GM18907 (cell line): ENCODE measurements around the gene KANK3.
A peak's percentile ranks its signal among the peaks of the same experiment; 100 is the strongest.
"Not testable (repeated sequence)": the region's sequence is repeated elsewhere in the genome, so short reads cannot be mapped to it uniquely, and the experiment has no call there.

Experiments used
- ATAC-seq: cut with Tn5 transposase; IDR thresholded peaks from one replicate; pipeline ENCODE4 v1.9.1; 2021; ENCODE audit warnings: mild to moderate bottlenecking, moderate library complexity; ENCODE audit not compliant: unreplicated experiment

Gene KANK3

DNA sequence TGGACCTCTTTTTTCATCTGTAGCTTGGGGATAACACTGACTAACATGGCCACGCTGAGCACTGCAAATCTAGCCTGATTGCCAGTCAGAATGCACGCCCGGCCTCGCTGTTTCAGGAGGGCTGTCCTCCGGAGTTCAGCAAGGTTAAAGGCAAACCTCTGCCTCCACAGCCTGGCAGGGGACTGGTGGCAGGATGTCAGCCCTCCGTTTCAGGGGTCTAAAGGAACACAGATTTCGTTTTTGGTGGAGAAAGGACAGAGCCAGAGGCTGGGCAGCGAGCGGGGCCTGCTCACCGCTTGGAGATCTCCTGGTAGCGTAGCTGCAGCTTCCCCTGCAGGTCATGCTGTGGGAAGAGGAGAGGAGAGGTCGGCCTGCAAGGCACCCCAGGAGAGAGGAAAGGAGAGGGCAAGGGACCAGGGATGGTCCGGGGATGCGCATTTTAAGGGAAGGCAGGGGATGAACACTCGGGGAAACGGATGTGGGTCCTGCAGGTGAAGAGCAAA is 22.4 kb downstream of the KANK3 start:
- peak; percentile 24 for ATAC-seq

DNA sequence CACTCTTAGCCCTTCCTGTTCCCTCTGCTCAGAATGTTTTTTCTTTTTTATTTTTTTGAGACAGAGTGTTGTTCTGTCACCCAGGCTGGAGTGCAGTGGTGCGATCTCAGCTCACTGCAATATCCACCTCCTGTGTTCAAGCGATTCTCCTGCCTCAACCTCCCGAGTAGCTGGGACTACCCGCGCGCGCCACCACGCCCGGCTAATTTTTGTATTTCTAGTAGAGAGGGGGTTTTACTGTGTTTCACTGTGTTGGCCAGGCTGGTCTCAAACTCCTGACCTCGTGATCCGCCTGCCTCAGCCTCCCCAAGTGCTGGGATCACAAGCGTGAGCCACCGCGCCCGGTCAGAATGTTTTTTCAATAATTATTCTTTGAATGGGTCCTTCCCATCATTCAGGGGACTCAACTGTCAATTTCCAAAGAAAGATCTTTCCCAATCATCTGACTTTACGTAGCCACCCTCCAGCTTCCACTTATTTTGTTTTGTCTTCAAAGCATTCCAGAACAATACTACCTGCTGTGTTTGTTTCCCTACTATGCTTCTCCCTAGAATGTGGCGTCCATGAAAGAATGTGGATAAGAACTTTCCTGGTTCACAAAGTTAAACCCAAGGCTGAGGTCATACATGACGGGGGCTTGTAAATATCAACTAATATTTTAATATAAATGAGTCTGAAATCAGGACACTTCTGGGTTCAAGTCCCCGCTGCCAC is 23.1 kb downstream of the KANK3 start:
- ATAC-seq, result no peak

DNA sequence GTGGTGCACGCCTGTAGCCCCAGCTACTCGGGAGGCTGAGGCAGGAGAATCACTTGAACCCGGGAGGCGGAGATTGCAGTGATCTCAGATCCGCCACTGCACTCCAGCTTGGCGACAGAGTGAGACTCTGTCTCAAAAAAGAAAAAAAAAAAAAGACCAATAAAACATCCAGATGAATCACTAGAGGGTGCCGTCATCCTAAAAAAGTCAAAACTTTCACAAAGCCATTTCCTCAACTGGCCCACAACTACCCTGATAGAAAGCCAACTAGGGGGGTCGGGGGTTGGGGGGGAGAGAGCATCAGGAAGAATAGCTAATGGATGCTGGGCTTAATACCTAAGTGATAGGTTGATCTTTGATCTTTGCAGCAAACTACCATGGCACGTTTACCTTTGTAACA is 24.2 kb downstream of the KANK3 start:
- ATAC-seq, result not testable (repeated sequence)

DNA sequence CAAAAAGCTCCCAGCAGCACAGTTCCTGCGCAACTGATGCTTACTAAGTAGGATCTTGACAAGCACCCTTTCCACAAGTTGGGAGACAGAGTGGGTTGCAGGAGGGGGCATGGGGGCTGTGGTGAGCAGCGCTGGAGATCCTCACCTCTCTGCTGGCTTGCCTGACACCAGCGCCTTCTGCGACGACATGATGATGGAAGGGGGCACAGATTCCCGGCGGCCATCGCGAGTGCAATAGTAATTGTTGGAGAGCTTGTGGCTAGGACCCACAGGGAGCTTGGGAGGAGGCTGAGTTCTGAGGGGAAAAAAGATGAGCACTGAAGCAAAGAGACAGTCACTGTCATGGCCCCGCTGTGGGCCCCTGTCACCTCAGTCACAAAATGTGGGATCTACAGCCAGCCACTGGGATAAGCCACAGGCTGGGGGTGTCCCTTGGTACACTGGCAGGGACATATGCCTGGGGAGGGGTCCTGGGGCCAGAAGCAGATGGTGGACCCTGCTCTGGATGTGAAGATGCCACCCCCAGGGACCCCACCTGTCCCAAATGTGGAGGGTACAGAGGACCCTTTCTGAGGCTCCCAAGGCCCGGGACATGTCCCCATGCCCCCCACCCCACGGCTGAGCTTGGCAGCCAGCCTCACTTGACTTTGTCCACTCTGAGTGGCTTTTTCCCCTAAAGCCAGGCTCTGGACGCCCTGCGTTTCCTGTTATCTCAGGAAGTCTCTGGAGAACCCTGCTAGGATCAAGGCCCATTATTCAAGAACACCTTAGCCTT is 26.5 kb downstream of the KANK3 start:
- ATAC-seq, result no peak

DNA sequence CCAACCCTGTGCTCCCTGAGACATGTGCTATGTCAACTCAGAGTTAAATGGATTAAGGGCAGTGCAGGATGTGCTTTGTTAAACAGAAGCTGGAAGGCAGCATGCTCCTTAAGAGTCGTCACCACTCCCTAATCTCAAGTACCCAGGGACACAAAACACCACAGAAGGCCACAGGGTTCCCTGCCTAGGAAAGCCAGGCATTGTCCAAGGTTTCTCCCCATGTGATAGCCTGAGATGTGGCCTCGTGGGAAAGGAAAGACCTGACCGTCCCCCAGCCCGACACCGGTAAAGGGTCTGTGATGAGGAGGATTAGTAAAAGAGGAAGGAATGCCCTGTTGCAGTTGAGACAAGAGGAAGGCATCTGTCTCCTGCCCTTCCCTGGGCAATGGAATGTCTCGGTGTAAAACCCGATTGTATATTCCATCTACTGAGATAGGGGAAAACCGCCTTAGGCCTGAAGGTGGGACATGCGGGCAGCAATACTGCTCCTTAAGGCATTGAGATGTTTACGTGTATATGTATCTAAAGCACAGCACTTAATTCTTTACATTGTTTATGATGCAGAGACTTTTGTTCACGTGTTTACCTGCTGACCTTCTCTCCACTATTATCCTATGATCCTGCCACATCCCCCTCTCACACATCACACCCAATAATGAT is 28.0 kb downstream of the KANK3 start:
- ATAC-seq, result not testable (repeated sequence)

DNA sequence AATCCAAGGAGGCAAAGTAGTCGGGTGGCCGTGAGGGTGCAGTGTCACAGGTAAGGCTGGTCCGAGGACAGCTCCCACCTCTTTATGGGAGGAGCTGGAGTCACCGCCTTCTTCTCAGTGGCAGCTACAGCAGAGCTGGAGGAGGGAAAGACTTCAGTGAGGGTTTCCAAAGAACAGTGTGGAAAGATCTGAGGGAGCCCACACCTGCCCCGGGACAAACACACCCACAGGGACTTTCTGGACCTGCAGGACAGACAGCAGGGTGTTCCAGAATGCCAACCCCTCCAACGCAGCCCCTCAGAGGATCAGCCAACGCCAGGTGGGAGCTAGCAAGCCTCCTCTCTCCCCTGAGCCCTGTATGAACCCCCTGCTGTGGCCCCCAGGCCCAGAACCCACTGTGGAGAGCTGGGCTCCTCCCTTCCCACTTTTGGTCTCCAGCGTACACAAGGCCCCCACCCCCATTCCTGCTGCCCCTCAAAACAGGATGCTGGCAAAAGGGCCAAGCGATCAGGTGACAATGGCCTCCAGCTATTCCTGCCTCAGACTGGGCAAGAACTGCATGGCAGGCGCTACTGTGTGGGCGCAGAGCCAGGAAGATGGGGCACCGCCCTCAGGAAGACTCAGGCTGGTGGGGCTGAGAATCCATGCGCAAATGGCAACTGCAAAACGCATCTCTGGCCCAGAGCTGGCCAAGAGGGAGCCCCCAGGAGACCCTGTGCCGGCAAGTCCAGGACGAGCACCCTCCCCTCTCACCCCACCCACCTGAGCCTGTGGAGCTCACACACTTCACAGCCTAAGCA is 31.4 kb downstream of the KANK3 start:
- no peak for ATAC-seq

DNA sequence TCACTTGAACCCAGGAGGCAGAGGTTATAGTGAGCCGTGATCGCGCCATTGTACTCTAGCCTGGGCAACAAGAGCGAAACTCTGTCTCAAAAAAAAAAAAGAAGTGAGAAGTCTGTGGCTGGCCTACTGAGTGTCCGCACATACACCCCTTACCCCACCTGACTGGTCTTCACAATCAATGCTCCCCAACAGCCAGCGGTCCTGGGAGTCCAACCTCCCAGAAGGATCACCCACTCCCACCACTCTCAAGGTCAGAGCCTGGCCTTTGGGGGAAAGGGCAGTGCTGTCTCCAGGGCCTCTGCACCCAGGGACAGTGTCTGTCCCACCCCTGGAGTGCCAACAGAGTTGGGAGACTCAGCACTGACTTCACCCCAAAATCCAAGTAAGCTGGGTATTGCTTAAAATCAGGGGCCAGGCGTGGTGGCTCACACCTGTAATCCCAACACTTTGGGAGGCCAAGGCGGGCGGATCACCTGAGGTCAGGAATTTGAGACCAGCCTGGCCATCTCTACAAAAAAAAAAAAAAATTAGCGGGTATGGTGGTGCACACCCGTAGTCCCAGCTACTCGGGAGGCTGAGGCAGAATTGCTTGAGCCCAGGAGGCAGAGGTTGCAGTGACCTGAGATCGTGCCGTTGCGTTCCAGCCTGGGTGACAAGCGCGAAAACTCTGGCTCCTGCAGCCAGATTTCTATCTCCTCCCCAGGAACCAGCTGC is 32.6 kb downstream of the KANK3 start:
- ATAC-seq, result no peak

DNA sequence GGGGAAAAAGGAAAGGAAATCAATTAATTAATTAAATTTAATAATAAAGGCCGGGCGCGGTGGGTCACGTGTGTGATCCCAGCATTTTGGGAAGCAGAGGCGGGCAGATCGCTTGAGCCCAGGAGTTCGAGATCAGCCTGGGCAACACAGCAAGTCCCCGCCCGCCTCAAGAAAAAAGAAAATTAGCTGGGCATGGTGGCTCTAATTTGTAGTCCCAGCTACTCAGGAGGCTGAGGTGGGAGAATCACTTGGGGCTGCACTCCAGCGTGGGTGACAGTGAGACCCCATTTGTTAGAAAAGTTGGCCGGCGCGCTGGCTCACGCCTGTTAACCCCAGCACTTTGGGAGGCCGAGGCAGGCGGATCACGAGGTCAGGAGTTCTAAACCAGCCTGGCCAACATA is 34.2 kb downstream of the KANK3 start:
- no peak for ATAC-seq

DNA sequence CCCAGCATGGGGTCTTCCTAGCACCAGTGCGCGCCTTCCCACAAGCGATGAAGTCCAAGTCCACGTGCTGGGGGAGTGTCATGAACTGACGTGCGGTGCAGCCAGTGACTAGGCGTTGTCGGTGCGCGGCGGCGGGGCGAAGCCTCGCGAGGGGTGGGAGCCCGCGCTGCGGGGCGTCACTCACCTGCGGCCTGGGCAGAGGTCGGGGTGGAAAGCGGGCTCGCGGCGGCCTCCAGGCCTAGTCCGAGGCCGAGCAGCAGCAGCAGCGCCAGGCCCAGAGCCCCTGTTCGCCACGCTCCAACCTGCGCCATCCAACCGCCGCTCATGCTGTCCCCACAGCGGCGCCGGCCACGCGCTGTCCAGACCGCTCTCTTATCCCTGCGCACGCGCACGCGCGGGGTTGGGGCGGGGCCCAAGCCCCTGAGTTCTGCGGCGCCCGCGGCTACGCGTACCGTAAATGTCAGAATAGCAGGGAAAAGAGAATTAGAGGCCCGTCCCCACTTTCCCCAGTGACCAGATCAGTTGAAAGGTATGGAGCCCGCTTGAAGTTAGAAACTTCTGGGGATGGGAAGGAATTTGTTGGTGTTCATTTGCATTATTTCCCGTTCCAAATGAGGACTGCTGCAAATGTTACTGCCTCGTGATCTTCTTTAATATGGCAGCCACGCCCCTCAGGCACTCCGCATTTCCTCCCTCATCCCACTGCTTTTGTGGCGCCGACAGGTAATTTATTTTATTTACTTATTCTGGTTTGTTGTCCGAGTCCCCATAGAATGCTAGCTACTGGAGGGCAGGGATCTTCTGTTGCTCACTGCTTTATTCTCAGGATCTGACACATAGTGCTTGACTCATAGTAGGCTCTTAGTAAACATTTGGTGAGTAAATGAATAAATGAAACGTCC is 34.8 kb downstream of the KANK3 start, which contains the start of gene CD320:
TSS of gene CD320 (minus strand) at position 394 of the 902 bp plus-strand sequence. CDS start at position 326, 68 bp downstream.
- ATAC-seq, result peak; percentile 68

DNA sequence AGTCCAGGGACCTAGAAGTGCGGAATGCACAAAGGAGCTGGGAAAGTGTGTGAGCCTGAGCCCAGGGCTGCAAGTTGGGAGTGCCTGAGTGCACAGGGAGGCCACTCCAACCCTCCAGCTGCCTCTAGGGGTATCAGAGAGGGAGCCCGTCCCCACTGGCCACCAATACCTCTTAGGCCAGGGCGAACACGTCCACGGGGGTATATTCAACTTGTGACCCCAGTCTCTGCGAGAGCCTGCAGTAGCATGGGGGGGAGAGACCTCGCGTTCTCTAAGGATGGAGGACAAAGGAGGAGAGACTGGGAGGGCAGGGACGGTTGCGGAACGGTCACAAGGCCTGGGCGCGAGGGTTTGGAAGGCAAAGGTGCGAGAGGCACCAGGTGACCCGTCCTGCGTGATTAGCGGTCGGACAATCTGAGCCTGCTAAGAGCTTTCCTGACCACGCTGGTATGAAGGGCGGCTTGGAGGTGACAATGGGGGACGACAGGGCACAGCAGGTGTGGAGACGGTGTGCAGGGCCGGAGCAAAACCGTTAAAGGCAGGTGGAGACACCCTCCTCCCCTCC is 35.6 kb downstream of the KANK3 start:
- ATAC-seq, result no peak

DNA sequence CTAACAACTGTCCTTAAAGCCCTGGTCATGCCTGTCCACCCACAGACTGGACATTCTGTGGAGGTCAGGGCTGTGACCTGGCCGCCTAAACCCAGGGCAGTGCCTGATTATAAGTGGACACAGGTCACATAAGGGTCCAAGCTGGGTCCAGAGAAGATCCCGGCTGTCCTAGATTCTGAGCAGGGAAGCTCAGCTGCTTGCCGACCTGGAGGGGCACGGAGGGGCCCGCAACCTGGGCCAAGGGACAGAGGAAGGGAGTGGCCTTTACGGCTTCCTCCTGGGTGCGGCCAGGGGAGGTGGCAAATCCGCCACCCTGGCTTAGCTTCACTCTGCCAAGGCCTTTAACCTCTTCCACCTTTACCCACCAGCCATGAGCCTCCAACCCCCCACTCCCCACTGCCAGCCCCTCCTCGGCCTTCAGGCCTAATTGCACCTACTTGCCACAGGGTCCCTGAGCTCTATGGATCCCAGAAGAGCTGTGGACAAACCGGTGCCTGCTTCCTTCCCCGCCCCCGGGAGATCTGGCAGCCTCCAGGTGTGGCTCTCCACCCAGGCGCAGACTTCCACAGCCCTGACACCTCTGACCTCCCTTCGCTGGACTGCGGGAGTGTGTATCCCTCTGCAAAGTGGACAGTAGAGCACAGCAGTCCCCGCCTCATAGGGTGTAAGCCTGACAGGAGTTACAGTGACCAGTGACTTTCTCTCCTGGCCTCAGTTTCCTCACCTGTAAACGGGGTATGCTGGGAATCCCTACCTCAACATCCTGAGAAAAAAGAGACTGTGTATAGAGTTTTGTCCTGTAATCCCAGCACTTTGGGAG is 36.6 kb downstream of the KANK3 start:
- no peak for ATAC-seq

DNA sequence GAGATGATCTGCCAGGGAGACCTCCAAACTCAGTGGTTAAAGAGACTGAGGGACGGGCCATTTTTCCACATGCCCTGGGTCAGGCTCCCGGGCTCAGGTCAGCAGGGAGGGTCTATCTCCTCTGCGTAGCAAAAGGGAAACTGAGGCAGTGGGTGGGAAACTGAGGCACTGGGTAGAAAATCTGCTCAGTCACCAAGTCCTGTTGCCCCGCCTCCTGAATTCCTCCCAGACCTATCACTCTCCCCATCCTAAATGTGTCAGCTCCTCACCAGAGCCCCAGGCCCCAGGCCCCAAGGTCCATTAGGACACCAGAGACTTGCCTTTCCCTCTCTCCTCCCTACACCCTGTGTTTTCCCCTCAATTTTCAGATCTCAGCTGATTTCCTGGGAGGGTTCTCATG is 37.3 kb downstream of the KANK3 start:
- no peak for ATAC-seq

DNA sequence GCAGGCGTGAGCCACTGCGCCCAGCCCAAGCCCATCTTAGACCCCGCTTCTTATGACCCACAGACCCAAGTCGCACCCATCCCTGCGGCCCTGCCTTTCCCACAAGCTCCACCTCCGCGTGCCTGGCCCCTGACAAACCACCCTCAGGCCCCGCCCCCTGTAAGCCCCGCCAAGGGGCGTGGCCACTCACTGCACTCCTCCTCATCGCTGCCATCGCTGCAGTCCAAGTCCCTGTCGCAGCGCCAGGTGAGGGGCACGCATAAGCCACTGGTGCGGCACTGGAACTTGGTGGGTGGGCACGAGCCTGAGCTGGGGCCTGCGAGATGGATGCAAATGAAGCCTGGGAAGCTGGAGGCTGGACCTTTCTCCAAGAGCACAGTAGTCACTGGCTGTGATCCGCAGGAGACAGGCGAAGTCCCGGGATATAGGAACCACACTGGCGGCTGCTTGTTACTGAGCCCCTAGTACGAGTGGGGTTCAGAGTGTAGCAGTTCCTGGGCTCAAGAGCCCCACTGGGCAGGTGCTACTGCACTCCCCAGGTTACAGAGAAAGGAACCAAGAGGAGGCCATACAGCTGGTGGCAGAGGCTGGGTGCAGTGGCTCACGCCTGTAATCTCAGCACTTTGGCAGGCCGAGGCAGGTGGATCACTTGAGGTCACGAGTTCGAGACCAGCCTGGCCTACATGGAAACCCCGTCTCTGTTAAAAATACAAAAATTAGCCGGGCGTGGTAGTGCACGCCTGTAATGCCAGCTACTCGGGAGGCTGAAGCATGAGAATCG is 38.0 kb downstream of the KANK3 start:
- no peak for ATAC-seq

DNA sequence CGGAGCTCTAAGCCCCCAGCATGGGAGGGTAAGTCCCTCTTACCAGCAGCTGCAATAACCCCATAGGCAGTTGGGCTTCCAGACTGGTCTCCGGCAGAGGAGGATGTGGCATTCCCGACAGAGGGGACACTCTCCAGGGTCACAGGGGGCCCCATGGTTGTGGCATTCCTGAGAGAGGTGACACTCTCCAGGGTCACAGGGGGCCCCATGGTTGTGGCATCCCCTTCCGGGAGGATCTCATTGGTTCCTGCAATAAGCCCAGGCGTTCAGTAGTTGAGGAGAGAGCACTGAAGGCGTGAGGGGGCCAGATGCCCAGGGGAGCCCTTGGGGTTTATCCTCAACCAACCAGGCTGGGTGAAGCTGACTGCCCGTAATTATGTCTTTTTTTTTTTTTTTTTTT is 40.3 kb downstream of the KANK3 start:
- ATAC-seq, result no peak

DNA sequence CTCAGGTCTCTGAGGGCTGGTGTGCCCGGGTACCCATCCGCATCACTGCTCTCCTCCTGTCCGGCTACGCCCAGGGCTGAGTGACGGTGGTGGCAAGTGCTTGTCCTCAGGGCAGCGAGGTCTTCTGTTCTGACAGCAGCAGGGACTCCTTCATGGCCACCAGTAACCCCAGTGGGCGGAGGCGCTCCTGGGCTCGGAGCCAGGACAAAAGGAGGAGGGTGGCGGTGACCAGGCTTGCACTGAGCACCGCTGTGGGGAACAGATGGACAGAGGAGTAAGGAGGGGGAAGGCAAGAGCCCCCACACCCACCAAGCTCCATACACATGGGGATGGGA is 40.7 kb downstream of the KANK3 start:
- no peak for ATAC-seq

DNA sequence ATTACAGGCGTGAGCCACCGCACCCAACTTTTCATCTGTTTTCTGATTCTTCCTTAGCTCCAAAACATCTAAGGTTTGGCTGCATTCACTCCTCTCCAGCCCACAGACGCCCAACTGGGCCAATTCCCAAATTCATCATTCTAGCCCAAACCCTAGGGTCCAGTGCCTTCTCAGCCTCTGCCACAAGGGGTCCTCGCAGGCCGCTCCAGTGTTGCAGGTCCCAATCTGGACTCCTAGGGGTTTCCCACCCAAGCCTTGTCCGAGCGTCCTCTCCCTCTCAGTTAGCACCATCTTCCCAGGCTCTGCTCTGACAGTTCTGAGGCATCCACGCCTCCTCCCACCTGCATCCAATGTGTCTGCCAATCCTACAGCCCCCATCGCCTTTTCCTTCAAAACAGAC is 51.7 kb downstream of the KANK3 start:
- ATAC-seq, result not testable (repeated sequence)

DNA sequence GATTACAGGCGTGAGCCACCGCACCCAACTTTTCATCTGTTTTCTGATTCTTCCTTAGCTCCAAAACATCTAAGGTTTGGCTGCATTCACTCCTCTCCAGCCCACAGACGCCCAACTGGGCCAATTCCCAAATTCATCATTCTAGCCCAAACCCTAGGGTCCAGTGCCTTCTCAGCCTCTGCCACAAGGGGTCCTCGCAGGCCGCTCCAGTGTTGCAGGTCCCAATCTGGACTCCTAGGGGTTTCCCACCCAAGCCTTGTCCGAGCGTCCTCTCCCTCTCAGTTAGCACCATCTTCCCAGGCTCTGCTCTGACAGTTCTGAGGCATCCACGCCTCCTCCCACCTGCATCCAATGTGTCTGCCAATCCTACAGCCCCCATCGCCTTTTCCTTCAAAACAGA is 66.6 kb downstream of the KANK3 start:
- ATAC-seq, result not testable (repeated sequence)
